Duodenal mucosa (tissue), 2 donors: ENCODE results near the gene NKAIN4.

Source experiments
- H3K27ac ChIP-seq: one replicate; pipeline ENCODE4 v1.7.0; 2013; ENCODE audit warnings: low read depth, low read length
- H3K27me3 ChIP-seq, 2 donors: one replicate each; pipeline ENCODE4 v1.7.0; 2013; ENCODE audit warnings: low read length in 2 of 2, control low read depth in 1 of 2; ENCODE audit not compliant: insufficient read depth in 2 of 2, control insufficient read depth in 1 of 2
- H3K36me3 ChIP-seq, 2 donors: one replicate each; pipeline ENCODE4 v1.7.0; 2013; ENCODE audit warnings: low read length in 2 of 2, control low read depth in 1 of 2; ENCODE audit not compliant: insufficient read depth in 2 of 2, control insufficient read depth in 1 of 2
- H3K4me1 ChIP-seq, 2 donors: one replicate each; pipeline ENCODE4 v1.7.0; 2013; ENCODE audit warnings: low read length in 2 of 2, control low read depth in 1 of 2; ENCODE audit not compliant: insufficient read depth in 2 of 2, control insufficient read depth in 1 of 2
- H3K4me3 ChIP-seq, 2 donors: one replicate each; pipeline ENCODE4 v1.7.0; 2013; ENCODE audit warnings: low read length in 2 of 2, low read depth in 1 of 2
- H3K9ac ChIP-seq, 2 donors: one replicate each; pipeline ENCODE4 v1.7.0; 2013; ENCODE audit warnings: low read length in 2 of 2, low read depth in 1 of 2
- H3K9me3 ChIP-seq, 2 donors: one replicate each; pipeline ENCODE4 v1.7.0; 2013; ENCODE audit warnings: low read length in 2 of 2, control low read depth in 1 of 2; ENCODE audit not compliant: control insufficient read depth in 1 of 2

Gene NKAIN4

DNA sequence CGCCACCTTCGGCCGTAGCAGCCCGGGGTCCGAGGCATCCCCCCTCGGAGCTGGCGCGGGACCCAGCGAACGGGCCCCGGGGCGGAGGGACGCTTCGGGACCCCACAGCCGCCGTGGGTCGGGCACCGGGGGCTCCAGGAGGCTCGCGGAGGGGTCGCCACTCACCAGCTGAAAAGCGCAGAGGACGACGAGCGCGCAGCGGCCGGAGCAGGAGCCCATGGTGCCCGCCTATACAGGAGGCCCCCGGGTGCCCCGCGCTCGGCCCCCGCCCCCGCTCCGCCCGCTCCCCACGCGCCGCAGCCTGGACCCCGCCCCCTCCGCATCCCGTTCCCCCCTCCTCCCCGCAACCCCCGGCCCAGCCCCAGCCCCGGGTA lies at the start of gene NKAIN4:
TSS of gene NKAIN4 (minus strand) at position 232 of the 374 bp plus-strand sequence. CDS start at position 219, 13 bp downstream.
- peaks cover 34 to 45% of the 10 kb centered on the region in 2 donors for H3K27me3 ChIP-seq
- H3K27ac ChIP-seq, result no peak within 1 kb of the TSS
- H3K9ac ChIP-seq, result no peak within 1 kb of the TSS
- no peaks in the 10 kb centered on the region for H3K9me3 ChIP-seq
- H3K36me3 ChIP-seq, result no peaks in the 10 kb centered on the region
- no peaks in the 10 kb centered on the region for H3K4me1 ChIP-seq
- no peak within 1 kb of the TSS for H3K4me3 ChIP-seq

DNA sequence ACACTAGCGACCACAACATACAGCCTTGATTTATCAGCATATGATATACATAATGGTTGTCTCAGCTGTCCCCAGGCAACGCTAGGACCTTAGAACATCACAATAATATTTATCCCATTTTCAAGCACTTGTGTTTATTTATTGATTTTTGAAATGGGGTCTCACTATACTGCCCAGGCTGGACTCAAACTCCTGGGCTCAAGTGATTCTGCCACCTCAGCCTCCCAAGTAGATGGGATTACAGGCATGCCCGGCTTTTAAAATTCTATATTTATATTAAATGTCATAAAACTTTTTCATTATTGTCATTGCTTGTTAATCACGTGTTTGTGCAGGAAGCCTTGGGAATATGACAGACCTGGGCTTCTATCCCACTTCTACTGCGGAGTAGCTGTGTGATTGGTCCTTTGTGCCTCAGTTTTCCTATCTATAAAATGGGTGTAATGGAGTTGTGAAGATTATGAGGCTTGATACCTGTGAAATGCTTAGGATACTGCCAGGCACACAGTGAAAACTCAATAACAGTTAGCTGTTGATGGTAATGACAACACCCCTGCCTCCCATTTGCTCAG lies 48.9 kb upstream of the NKAIN4 start:
- no peak overlapping the region for H3K9ac ChIP-seq
- H3K27ac ChIP-seq, result no peak overlapping the region
- no peaks in the 10 kb centered on the region for H3K4me1 ChIP-seq
- no peaks in the 10 kb centered on the region for H3K9me3 ChIP-seq
- H3K4me3 ChIP-seq, result no peak overlapping the region
- no peaks in the 10 kb centered on the region for H3K36me3 ChIP-seq
- H3K27me3 ChIP-seq, result peaks cover 0 to 8% of the 10 kb centered on the region in 2 donors

DNA sequence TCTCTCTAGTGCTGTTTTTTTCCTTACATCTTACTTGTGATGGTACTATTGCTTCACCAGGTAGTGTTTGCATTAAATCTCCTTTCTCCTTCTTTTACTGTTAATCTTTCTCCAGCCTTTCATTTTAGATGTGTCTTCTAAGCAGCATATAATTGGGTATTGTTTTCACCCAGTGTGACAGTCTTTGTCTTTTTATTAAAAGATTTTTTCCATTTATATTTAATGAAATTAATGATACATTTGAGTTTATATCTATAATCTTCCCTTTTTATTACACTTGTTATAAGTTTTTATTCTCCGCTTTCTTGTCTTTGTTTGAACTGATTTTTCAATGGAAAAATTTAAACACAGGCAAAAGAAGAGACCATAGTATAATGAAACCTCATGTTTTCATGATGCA lies 47.4 kb upstream of the NKAIN4 start:
- Histone ChIP-seq H3K9ac (no peak overlapping the region), H3K4me3 (no peak overlapping the region), H3K4me1 (no peaks in the 10 kb centered on the region), H3K27me3 (peaks cover 0 to 3% of the 10 kb centered on the region in 2 donors), H3K36me3 (no peaks in the 10 kb centered on the region), H3K27ac (no peak overlapping the region), H3K9me3 (no peaks in the 10 kb centered on the region)

DNA sequence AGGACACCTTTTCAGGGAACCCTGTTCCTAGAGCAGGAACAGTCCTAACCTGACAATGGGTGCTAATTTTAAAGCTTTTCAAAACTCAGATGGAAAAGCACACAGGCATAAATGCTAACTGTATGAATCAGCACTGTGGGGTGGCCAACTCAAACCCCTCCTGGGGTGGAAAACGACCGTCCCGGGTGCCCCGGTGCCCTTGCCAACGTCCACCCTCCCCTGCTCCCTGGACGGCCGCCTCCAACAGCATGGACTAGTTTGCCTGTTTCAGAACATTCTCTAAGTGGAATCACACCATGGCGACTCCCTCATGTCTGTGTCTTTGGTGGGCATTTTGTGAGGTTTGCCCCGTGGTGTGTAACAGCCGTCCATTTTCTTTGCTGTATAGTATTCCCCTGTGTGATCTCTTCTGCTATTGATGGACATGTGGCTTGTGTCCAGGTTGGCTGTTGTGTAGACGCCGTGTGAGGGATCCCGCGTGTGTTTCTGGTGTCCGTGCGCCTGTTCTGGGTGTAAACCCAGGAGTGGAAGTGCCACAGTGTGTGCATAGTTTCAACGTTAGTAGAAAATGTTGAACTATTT lies 44.6 kb upstream of the NKAIN4 start:
- H3K9ac ChIP-seq, result no peak overlapping the region
- no peak overlapping the region for H3K27ac ChIP-seq
- H3K27me3 ChIP-seq, result peaks cover 12 to 25% of the 10 kb centered on the region in 2 donors
- H3K4me3 ChIP-seq, result no peak overlapping the region
- no peaks in the 10 kb centered on the region for H3K36me3 ChIP-seq
- no peaks in the 10 kb centered on the region for H3K4me1 ChIP-seq
- no peaks in the 10 kb centered on the region for H3K9me3 ChIP-seq

DNA sequence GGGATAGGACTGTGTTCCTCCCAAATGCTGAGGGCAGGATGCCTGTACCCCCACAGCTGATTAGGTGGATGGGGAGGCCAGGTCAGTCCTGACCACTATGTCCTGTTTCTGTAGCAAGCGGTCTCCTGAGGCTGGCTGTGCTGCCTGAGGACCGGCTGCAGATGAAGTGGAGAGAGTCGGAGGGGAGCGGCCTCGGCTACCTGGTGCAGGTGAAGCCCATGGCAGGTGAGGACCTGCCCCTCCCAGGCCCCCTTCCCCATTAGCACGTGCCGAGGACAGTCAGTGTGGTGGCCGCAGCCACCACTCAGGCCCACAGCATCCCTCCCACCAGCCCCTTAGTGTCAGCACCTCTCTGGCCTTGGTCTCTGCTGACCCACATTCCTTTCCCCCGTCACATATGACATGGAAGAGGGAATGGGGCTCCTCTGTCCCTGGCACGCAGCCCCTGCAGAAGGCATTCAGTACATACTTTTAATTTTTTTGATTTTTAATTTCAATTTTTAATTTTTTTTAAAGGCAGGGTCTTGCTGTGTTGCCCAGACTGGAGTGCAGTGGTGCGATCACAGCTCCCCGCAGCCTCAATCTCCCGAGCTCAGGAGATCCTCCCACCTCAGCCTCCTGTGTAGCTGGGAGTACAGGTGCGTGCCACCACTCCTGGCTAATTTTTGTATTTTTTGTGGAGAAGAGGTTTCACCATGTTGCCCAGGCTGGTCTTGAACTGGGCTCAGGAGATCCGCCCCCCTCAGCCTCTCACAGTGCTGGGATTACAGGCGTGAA lies 43.7 kb upstream of the NKAIN4 start:
- Histone ChIP-seq H3K9me3 (no peaks in the 10 kb centered on the region), H3K36me3 (no peaks in the 10 kb centered on the region), H3K4me1 (no peaks in the 10 kb centered on the region), H3K4me3 (no peak overlapping the region), H3K27me3 (peaks cover 12 to 25% of the 10 kb centered on the region in 2 donors), H3K9ac (no peak overlapping the region), H3K27ac (no peak overlapping the region)

DNA sequence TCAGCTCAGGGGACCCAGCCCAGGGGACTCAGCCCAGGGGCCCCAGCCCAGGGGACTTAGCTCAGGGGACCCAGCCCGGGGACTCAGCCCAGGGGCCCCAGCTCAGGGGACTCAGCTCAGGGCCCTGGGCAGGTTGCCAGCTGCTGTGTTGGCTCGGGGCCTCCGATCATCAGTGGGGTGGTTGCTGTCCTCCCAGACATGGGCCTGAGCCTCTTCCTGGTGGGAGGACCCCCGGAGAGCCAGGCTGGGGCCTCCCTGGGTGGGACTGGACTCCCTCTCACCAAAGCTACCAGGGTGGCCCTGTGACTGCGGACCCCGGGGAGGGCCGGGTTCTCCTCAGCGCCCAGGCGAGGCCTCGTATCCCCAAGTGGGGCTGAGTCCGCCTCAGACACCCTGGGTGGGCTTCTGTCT lies 43.1 kb upstream of the NKAIN4 start:
- no peaks in the 10 kb centered on the region for H3K9me3 ChIP-seq
- no peak overlapping the region for H3K9ac ChIP-seq
- no peak overlapping the region for H3K27ac ChIP-seq
- H3K4me3 ChIP-seq, result no peak overlapping the region
- peaks cover 12 to 29% of the 10 kb centered on the region in 2 donors for H3K27me3 ChIP-seq
- H3K4me1 ChIP-seq, result no peaks in the 10 kb centered on the region
- no peaks in the 10 kb centered on the region for H3K36me3 ChIP-seq

DNA sequence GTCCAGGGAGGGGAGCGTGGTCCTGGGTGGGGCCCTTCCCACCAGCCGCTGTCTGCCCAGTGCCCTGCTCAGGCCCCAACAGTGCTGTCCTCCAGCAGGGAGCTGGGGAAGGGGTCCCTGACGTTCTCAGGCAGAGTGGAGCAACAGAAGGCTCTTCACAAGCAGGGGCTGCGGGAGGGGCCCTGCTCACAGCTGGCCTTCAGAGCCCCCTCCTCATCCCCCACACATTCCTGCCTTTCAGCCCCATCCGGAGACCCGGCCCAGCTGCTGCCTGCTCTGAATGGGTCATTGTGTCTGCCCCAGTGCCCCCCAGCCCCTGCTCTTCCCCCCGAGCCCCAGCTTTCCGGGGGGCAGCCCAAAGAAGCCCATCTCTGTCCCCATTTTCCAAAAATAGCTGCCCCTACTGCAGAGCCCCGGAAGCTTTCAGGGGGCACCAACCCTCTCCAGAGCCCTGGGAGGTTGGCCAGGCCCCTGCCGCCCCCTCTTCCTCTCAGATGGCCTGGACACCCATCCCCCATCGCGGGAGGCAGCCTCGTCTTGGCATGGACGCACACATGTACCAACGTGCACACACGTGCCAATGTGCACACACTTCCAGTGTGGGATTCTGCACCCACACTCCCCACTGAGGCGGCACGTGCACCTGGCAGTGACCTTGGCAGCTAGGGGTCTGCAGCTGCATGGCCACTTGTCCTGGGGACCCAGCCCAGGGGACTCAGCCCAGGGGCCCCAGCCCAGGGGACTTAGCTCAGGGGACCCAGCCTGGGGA lies 42.5 kb upstream of the NKAIN4 start:
- Histone ChIP-seq H3K27ac (no peak overlapping the region), H3K4me1 (no peaks in the 10 kb centered on the region), H3K27me3 (peaks cover 12 to 34% of the 10 kb centered on the region in 2 donors)

DNA sequence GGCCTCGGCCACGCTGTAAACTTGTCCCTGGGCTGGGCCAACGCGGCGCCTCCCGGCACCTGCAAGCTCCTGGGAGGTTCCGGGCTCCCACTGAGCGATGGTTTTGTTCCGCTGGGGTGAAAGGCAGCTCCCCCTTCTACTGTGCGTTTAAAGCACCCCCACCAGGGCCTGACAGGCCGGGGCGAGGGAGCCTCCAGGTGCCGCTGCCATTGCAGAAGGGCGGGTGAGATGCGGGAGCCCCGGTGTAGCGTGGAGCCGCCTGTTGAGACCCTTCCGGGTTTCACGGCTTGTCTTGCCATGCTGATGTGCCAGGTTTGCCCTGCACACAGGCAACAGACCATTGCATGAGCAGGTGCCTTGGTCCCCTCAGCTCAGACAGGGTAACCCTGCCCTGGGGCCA lies 41.6 kb upstream of the NKAIN4 start:
- H3K9me3 ChIP-seq, result no peaks in the 10 kb centered on the region
- H3K27me3 ChIP-seq, result peaks cover 12 to 36% of the 10 kb centered on the region in 2 donors
- no peak overlapping the region for H3K4me3 ChIP-seq
- H3K27ac ChIP-seq, result no peak overlapping the region
- no peaks in the 10 kb centered on the region for H3K36me3 ChIP-seq
- peaks cover 0 to 5% of the 10 kb centered on the region in 2 donors for H3K4me1 ChIP-seq
- no peak overlapping the region for H3K9ac ChIP-seq

More for the DNA sequence above, 42.5 kb upstream of the NKAIN4 start:
- no peak overlapping the region for H3K9ac ChIP-seq
- no peaks in the 10 kb centered on the region for H3K36me3 ChIP-seq
- no peaks in the 10 kb centered on the region for H3K9me3 ChIP-seq
- H3K4me3 ChIP-seq, result no peak overlapping the region

DNA sequence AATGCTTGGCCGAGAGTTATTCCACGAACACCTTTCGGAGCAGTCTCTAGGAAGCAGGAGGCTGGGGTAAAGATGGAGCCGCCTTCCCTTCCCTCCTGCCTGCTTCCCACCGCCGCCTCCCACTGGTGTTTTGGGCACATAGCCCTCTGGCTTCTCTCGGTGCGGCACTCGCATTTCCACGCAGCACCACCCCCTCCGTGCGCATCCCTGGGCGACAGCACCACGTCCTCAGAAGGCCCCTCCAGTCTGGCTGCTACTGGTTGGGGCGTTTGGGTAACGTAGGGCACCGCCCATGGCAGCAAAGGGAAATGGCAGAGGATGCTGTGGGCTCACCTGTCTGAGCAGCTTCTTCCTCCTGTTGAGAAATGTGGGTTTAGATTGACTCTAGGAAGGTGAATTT lies 41.2 kb upstream of the NKAIN4 start:
- Histone ChIP-seq H3K27ac (no peak overlapping the region), H3K36me3 (no peaks in the 10 kb centered on the region), H3K4me3 (no peak overlapping the region), H3K27me3 (peaks cover 12 to 36% of the 10 kb centered on the region in 2 donors), H3K9ac (no peak overlapping the region), H3K4me1 (peaks cover 0 to 6% of the 10 kb centered on the region in 2 donors), H3K9me3 (no peaks in the 10 kb centered on the region)

DNA sequence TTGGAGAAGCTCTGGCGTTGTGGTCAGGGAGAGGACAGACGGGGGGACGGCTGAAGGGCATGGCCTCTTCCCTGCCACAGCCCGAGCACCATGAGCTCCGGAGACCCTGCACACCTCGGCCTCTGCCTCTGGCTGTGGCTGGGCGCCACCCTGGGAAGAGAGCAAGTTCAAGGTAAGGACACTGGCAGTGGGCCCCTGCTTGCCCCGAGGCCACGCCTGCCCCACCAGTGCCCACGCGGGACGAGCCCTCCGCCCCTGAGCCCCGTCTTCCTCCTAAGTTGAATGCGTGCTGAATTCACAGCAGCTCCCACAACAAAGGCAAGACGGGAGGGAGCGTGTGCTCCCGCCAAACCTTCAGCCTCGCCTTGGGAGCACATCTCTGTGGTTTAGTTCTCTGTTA lies 40.8 kb upstream of the NKAIN4 start:
- Histone ChIP-seq H3K9ac (no peak overlapping the region), H3K27me3 (peaks cover 12 to 36% of the 10 kb centered on the region in 2 donors), H3K4me3 (no peak overlapping the region)

More for the DNA sequence above, 40.8 kb upstream of the NKAIN4 start:
- no peaks in the 10 kb centered on the region for H3K36me3 ChIP-seq
- H3K9me3 ChIP-seq, result no peaks in the 10 kb centered on the region
- no peak overlapping the region for H3K27ac ChIP-seq
- peaks cover 0 to 6% of the 10 kb centered on the region in 2 donors for H3K4me1 ChIP-seq
